K562 (cell line): Measurements from ENCODE around the gene NFE2. TPM values are rescaled to one million over a fixed set of nuclear protein-coding genes. Genes with fewer than 3 reads are reported as not detected.

Experiments used
- CC2D1A ChIP-seq: fragments of 450-650 bp; IDR thresholded peaks from 2 replicates; pipeline ENCODE4 v1.6.1; 2017; ENCODE audit warnings: mild to moderate bottlenecking
- CGGBP1 ChIP-seq: fragments of 250-450 bp; sonication (Bioruptor Pico); IDR thresholded peaks from 2 replicates; pipeline ENCODE4 v1.9.0; 2021; ENCODE audit warnings: mild to moderate bottlenecking
- CTCFL ChIP-seq: IDR thresholded peaks from 2 replicates; pipeline ENCODE4 v1.6.1; 2011; ENCODE audit warnings: borderline replicate concordance, low read depth, mild to moderate bottlenecking, moderate library complexity, low read length; ENCODE audit not compliant: insufficient read depth, poor library complexity, severe bottlenecking
- CXXC5 ChIP-seq: fragments of 250-450 bp; sonication (Bioruptor Pico); IDR thresholded peaks from 2 replicates; pipeline ENCODE4 v1.8.0; 2022; ENCODE audit warnings: inconsistent platforms, mild to moderate bottlenecking, moderate library complexity
- FOXP4 ChIP-seq: sonication (generic); formaldehyde crosslinking; IDR thresholded peaks from 2 replicates; pipeline ENCODE4 v1.8.0; 2022; ENCODE audit warnings: mild to moderate bottlenecking, missing genetic modification reagents, borderline replicate concordance
- HEY1 ChIP-seq: fragments of 250-450 bp; sonication (Bioruptor Pico); IDR thresholded peaks from 2 replicates; pipeline ENCODE4 v1.5.0; 2020; ENCODE audit warnings: mild to moderate bottlenecking, moderate library complexity, borderline replicate concordance
- HINFP ChIP-seq: fragments of 450-650 bp; conservative IDR thresholded peaks from 2 replicates; pipeline ENCODE4 v1.6.1; 2016; ENCODE audit warnings: missing genetic modification characterization, low read depth, mild to moderate bottlenecking, control low read depth, missing compliant biosample characterization
- HMGN3 ChIP-seq: IDR thresholded peaks from 2 replicates; pipeline ENCODE4 v1.6.1; 2011; ENCODE audit warnings: borderline replicate concordance, low read depth, mild to moderate bottlenecking, mixed read lengths, low read length; ENCODE audit not compliant: insufficient read length; ENCODE audit errors: extremely low read depth
- HOXB6 ChIP-seq: fragments of 250-450 bp; sonication (Bioruptor Pico); IDR thresholded peaks from 2 replicates; pipeline ENCODE4 v1.5.1; 2022; ENCODE audit warnings: mild to moderate bottlenecking, borderline replicate concordance
- NFYB ChIP-seq: IDR thresholded peaks from 2 replicates; pipeline ENCODE4 v1.6.1; 2011; ENCODE audit warnings: mild to moderate bottlenecking, moderate library complexity; ENCODE audit not compliant: insufficient read length; ENCODE audit errors: extremely low read depth
- RHOXF2B ChIP-seq: fragments of 250-450 bp; sonication (Bioruptor Pico); conservative IDR thresholded peaks from 2 replicates; pipeline ENCODE4 v1.5.1; 2021
- SREBF1 ChIP-seq: fragments of 150-350 bp; IDR thresholded peaks from 2 replicates; pipeline ENCODE4 v1.6.1; 2014; ENCODE audit warnings: antibody characterized with exemption, low read depth, low read length, borderline replicate concordance
- SRSF9 ChIP-seq: fragments of 200-400 bp; formaldehyde crosslinking; IDR thresholded peaks from 2 replicates; pipeline ENCODE4 v1.6.1; 2017; ENCODE audit warnings: low read depth, low read length, borderline replicate concordance
- TEAD2 ChIP-seq: fragments of 450-650 bp; IDR thresholded peaks from 2 replicates; pipeline ENCODE4 v1.6.1; 2016; ENCODE audit warnings: missing genetic modification characterization, control low read depth, missing compliant biosample characterization
- ZEB2 ChIP-seq: fragments of 450-650 bp; IDR thresholded peaks from 2 replicates; pipeline ENCODE4 v1.6.1; 2016
- polyA plus RNA-seq, 8 experiments: library from polyadenylated mRNA; depleted of rRNA in 4 of 8; stranded (reverse) in 5 of 8; unstranded in 3 of 8; fragments of >200 nt; fragmentation: Nextera tagmentation in 2 of 8; fragmentation: Illumina TruSeq in 1 of 8; extraction: Ambion mirVana in 2 of 8; extraction: Trizol in 1 of 8; gene quantifications; 2 replicates each; pipeline versions ENCODE4 v1.2.1 to v1.2.3, GENCODE V29; 2011 to 2014; ENCODE audit warnings: inconsistent platforms in 1 of 8, missing spikeins in 1 of 8
- total RNA-seq, 7 experiments: library from RNA; depleted of rRNA in 6 of 7; stranded (reverse); fragments of >200 nt in 6 of 7; fragmentation: Illumina TruSeq in 2 of 7; extraction: Trizol in 2 of 7; gene quantifications; 2 replicates each; pipeline versions ENCODE4 v1.2.1 to v1.2.3, GENCODE V29; 2011 to 2021; ENCODE audit warnings: low replicate concordance in 1 of 7
- TF ChIP-seq, protein P1 (sequence below): fragments of 450-650 bp; IDR thresholded peaks from 2 replicates; pipeline ENCODE4 v1.6.1; 2016
- TF ChIP-seq, protein P2 (sequence below): fragments of 250-450 bp; sonication (Bioruptor Pico); IDR thresholded peaks from 2 replicates; pipeline ENCODE4 v1.5.0; 2021; ENCODE audit warnings: mild to moderate bottlenecking, borderline replicate concordance

NFE2 gene
- total and polyA plus RNA-seq, 9 of the 15 experiments (the other 6 are each of a cell fraction or from before 2014, with no cell fraction given), result 12.3 to 282 (median 208) TPM

- TF ChIP-seq SRSF9, result no peak
- TF ChIP-seq, protein P1, sequence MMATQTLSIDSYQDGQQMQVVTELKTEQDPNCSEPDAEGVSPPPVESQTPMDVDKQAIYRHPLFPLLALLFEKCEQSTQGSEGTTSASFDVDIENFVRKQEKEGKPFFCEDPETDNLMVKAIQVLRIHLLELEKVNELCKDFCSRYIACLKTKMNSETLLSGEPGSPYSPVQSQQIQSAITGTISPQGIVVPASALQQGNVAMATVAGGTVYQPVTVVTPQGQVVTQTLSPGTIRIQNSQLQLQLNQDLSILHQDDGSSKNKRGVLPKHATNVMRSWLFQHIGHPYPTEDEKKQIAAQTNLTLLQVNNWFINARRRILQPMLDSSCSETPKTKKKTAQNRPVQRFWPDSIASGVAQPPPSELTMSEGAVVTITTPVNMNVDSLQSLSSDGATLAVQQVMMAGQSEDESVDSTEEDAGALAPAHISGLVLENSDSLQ, result peak; percentile 83
- no peak for TF ChIP-seq NFYB
- TF ChIP-seq, protein P2, sequence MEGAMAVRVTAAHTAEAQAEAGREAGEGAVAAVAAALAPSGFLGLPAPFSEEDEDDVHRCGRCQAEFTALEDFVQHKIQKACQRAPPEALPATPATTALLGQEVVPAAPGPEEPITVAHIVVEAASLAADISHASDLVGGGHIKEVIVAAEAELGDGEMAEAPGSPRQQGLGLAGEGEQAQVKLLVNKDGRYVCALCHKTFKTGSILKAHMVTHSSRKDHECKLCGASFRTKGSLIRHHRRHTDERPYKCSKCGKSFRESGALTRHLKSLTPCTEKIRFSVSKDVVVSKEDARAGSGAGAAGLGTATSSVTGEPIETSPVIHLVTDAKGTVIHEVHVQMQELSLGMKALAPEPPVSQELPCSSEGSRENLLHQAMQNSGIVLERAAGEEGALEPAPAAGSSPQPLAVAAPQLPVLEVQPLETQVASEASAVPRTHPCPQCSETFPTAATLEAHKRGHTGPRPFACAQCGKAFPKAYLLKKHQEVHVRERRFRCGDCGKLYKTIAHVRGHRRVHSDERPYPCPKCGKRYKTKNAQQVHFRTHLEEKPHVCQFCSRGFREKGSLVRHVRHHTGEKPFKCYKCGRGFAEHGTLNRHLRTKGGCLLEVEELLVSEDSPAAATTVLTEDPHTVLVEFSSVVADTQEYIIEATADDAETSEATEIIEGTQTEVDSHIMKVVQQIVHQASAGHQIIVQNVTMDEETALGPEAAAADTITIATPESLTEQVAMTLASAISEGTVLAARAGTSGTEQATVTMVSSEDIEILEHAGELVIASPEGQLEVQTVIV (CRISPR knock-in tag), result no peak
- no peak for TF ChIP-seq HMGN3
- TF ChIP-seq CXXC5 (CRISPR knock-in tag), result 0 out of 2 replicates have a peak, but pooled peaks have one; percentile 12
- TF ChIP-seq HINFP (tag), result no peak
- no peak for TF ChIP-seq RHOXF2B (CRISPR knock-in tag)
- 0 out of 2 replicates have a peak, but pooled peaks have one; percentile 12 for TF ChIP-seq ZEB2
- TF ChIP-seq HEY1 (CRISPR knock-in tag), result no peak
- no peak for TF ChIP-seq CTCFL
- TF ChIP-seq TEAD2 (tag), result peak; percentile 85
- TF ChIP-seq SREBF1, result no peak
- TF ChIP-seq FOXP4, result no peak
- no peak for TF ChIP-seq HOXB6
- no peak for TF ChIP-seq CC2D1A
- no peak for TF ChIP-seq CGGBP1 (CRISPR knock-in tag)
Measured at GRCh38 chr12:54262403-54262925, 38.4 kb downstream of the NFE2 start (continued).
